ENCODE measurements around the gene DAPK2. TPM values are rescaled to one million over a fixed set of nuclear protein-coding genes. Genes with fewer than 3 reads are reported as not detected.

DAPK2 gene
- total RNA-seq, 1 donor from 2014 or later, result 0.52 TPM

DNA sequence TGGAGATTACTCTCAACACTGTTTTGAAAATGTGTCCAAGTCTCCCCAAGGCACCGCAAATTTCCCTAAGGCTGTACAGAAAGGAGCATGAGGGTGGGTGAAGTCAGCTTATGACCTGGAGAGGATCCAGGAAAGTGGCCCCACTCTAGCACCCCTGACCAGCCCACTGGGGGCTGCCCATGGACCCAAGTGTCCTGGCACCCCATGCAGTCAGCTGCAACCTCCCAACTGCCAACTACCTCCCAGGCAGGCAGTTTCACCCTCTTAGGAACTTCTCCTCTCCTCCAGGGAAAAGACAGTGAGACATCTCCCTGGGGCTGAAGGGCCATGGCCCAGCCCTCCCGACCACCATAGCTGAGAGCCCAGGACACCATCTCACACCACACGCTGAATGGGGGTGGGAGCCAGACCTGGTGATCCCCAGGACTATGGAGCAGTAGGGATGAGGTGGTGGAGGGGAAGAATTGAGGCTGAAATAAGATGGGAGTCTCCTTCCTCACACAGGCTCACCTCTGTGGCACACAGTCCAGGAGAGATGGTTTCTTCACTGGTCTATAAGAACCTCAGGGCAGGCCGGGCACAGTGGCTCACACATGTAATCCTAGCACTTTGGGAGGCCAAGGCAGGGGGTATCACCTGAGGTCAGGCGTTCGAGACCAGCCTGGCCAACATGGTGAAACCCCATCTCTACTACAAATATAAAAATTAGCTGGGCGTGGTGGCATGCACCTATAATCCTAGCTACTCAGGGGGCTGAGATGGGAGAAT lies 104.4 kb downstream of the DAPK2 start:
- Mint-ChIP-seq H3K4me3 (ENCODE audit: unreplicated experiment) (no peak overlapping the region), H3K27ac (ENCODE audit: unreplicated experiment) (no peak overlapping the region), H3K9me3 (ENCODE audit: unreplicated experiment) (no peaks in the 10 kb centered on the region), H3K4me1 (ENCODE audit: low read depth, unreplicated experiment) (peaks cover 18% of the 10 kb centered on the region), H3K27me3 (ENCODE audit: low read depth, unreplicated experiment) (peaks cover 13% of the 10 kb centered on the region), H3K36me3 (ENCODE audit: low read depth, unreplicated experiment) (no peaks in the 10 kb centered on the region)
- H3K27ac ChIP-seq (ENCODE audit: low read depth, low read length), result no peak overlapping the region
- H3K9me3 ChIP-seq (ENCODE audit: insufficient read depth, low read depth, low read length), result no peaks in the 10 kb centered on the region
- H3K36me3 ChIP-seq (ENCODE audit: insufficient read depth, low read length), result no peaks in the 10 kb centered on the region
- no peak for TF ChIP-seq EZH2 (IDR thresholded peaks at IDR 0.05; ENCODE audit: insufficient read depth, low read length)
- TF ChIP-seq CTCF (IDR thresholded peaks at IDR 0.05; ENCODE audit: insufficient read depth, low read depth, low read length), result no peak
- no peak overlapping the region for H3K4me3 ChIP-seq (ENCODE audit: insufficient read depth, low read depth, low read length)
- no peaks in the 10 kb centered on the region for H3K27me3 ChIP-seq (ENCODE audit: insufficient read depth, low read length)
- no peak overlapping the region for H3K9ac ChIP-seq (ENCODE audit: low read length)
- H3K4me2 ChIP-seq (ENCODE audit: low read length), result no peak overlapping the region
- peaks cover 18% of the 10 kb centered on the region for H3K4me1 ChIP-seq (ENCODE audit: insufficient read depth, low read length)
- no peaks in the 10 kb centered on the region for H3K79me2 ChIP-seq (ENCODE audit: insufficient read depth, low read length)
- no peaks in the 10 kb centered on the region for H4K20me1 ChIP-seq (ENCODE audit: insufficient read depth, low read length)
- DNase-seq (ENCODE audit: low read depth) (no peak), FAIRE-seq (no peak)
- no peak overlapping the region for H2AFZ ChIP-seq (ENCODE audit: low read depth, low read length)

DNA sequence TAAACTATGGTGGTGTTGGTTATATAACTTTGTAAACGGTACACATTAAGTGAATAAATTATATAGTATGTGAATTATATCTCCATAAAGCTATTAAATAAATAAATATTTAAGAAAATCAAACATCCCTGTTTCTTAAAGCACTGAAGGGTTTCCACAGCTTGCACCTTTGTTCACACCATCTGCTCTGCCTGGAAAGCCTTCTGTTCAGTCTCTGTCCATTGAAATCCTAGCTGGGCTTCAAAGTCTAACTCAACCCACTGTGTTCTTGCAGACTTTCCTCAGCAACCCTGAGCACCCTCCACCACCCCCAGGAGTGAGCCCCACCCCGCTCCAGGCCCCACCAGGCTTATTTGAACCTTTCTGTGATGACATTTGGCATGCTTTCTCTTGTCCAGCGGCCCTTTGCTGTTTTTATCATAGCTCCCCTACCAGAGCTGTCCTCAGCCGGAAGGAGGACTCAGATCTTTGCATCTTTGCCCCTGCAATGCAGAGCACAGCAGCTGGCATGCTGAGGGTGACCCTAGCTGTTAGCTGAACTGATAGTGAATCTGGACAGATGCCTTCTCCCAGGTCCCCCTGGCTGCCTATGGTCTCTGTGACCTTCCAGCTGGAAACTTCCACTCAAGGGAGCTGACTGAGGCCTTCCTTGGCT lies 105.2 kb downstream of the DAPK2 start:
- H2AFZ ChIP-seq (ENCODE audit: low read depth, low read length), result no peak overlapping the region
- FAIRE-seq, result no peak
- H3K4me2 ChIP-seq (ENCODE audit: low read length), result no peak overlapping the region
- no peak overlapping the region for H3K27ac Mint-ChIP-seq (ENCODE audit: unreplicated experiment)
- no peaks in the 10 kb centered on the region for H3K27me3 ChIP-seq (ENCODE audit: insufficient read depth, low read length)
- no peak overlapping the region for H3K9ac ChIP-seq (ENCODE audit: low read length)
- no peaks in the 10 kb centered on the region for H3K36me3 ChIP-seq (ENCODE audit: insufficient read depth, low read length)
- H3K36me3 Mint-ChIP-seq (ENCODE audit: low read depth, unreplicated experiment), result no peaks in the 10 kb centered on the region
- H4K20me1 ChIP-seq (ENCODE audit: insufficient read depth, low read length), result no peaks in the 10 kb centered on the region
- peaks cover 13% of the 10 kb centered on the region for H3K27me3 Mint-ChIP-seq (ENCODE audit: low read depth, unreplicated experiment)
- H3K9me3 Mint-ChIP-seq (ENCODE audit: unreplicated experiment), result no peaks in the 10 kb centered on the region
- TF ChIP-seq EZH2 (IDR thresholded peaks at IDR 0.05; ENCODE audit: insufficient read depth, low read length) (no peak), CTCF (IDR thresholded peaks at IDR 0.05; ENCODE audit: insufficient read depth, low read depth, low read length) (no peak)
- no peak for DNase-seq (ENCODE audit: low read depth)
- H3K9me3 ChIP-seq (ENCODE audit: insufficient read depth, low read depth, low read length), result no peaks in the 10 kb centered on the region
- no peak overlapping the region for H3K27ac ChIP-seq (ENCODE audit: low read depth, low read length)
- H3K4me1 ChIP-seq (ENCODE audit: insufficient read depth, low read length), result peaks cover 18% of the 10 kb centered on the region
- H3K4me1 Mint-ChIP-seq (ENCODE audit: low read depth, unreplicated experiment), result peaks cover 18% of the 10 kb centered on the region
- H3K4me3 Mint-ChIP-seq (ENCODE audit: unreplicated experiment), result no peak overlapping the region
- no peaks in the 10 kb centered on the region for H3K79me2 ChIP-seq (ENCODE audit: insufficient read depth, low read length)
- no peak overlapping the region for H3K4me3 ChIP-seq (ENCODE audit: insufficient read depth, low read depth, low read length)
